H9 (cell line): ENCODE results near the gene EFCAB6. TPM values are rescaled to one million over a fixed set of nuclear protein-coding genes. Genes with fewer than 3 reads are reported as not detected.

ENCODE experiments used
- DNase-seq: peaks from one replicate; pipeline ENCODE4 v3.0.0-alpha.2; 2017
- H2AFZ ChIP-seq: one replicate; pipeline ENCODE4 v1.6.1; 2013; ENCODE audit warnings: mild to moderate bottlenecking, low read length, control low read depth, moderate library complexity
- H2AK5ac ChIP-seq: 2 replicates; pipeline ENCODE4 v1.6.1; 2013; ENCODE audit warnings: low read length, control low read depth, mixed read lengths; ENCODE audit not compliant: insufficient read length
- H2BK120ac ChIP-seq: one replicate; pipeline ENCODE4 v1.6.1; 2013; ENCODE audit warnings: low read depth, mild to moderate bottlenecking, low read length, control low read depth, inconsistent platforms; ENCODE audit not compliant: poor library complexity, severe bottlenecking
- H2BK12ac ChIP-seq: 2 replicates; pipeline ENCODE4 v1.6.1; 2013; ENCODE audit warnings: low read length, control low read depth, mixed read lengths, low read depth; ENCODE audit not compliant: insufficient read length
- H2BK15ac ChIP-seq: 2 replicates; pipeline ENCODE4 v1.6.1; 2013; ENCODE audit warnings: low read depth, low read length, control low read depth
- H2BK20ac ChIP-seq: one replicate; pipeline ENCODE4 v1.6.1; 2013; ENCODE audit warnings: low read depth, mild to moderate bottlenecking, low read length, control low read depth, inconsistent platforms; ENCODE audit not compliant: poor library complexity, severe bottlenecking
- H2BK5ac ChIP-seq: 2 replicates; pipeline ENCODE4 v1.6.1; 2013; ENCODE audit warnings: low read length, control low read depth, mixed read lengths; ENCODE audit not compliant: insufficient read length
- H3K14ac ChIP-seq: 2 replicates; pipeline ENCODE4 v1.6.1; 2013; ENCODE audit warnings: low read length, control low read depth; ENCODE audit not compliant: insufficient read depth
- H3K18ac ChIP-seq: 2 replicates; pipeline ENCODE4 v1.6.1; 2013; ENCODE audit warnings: low read depth, mild to moderate bottlenecking, mixed read lengths, low read length, control low read depth; ENCODE audit not compliant: insufficient read length
- H3K23ac ChIP-seq: 2 replicates; pipeline ENCODE4 v1.6.1; 2013; ENCODE audit warnings: low read length, control low read depth, mixed read lengths, low read depth; ENCODE audit not compliant: insufficient read length
- H3K23me2 ChIP-seq: 2 replicates; pipeline ENCODE4 v1.6.1; 2013; ENCODE audit warnings: low read depth, mild to moderate bottlenecking, mixed read lengths, low read length, control low read depth; ENCODE audit not compliant: insufficient read length, poor library complexity, severe bottlenecking
- H3K27ac ChIP-seq: 2 replicates; pipeline ENCODE4 v1.5.1; 2013; ENCODE audit warnings: low read length, control low read depth, mixed read lengths, low read depth; ENCODE audit not compliant: insufficient read length
- H3K27me3 ChIP-seq: 2 replicates; pipeline ENCODE4 v1.6.1; 2013; ENCODE audit warnings: low read length, control low read depth, inconsistent platforms; ENCODE audit not compliant: insufficient read depth
- H3K4ac ChIP-seq: 2 replicates; pipeline ENCODE4 v1.6.1; 2013; ENCODE audit warnings: low read depth, mild to moderate bottlenecking, control low read depth, inconsistent platforms, low read length, moderate library complexity
- H3K4me1 ChIP-seq: 2 replicates; pipeline ENCODE4 v1.6.1; 2013; ENCODE audit warnings: low read length, control low read depth, inconsistent platforms; ENCODE audit not compliant: insufficient read depth
- H3K4me2 ChIP-seq: 2 replicates; pipeline ENCODE4 v1.6.1; 2013; ENCODE audit warnings: low read length, control low read depth, mixed read lengths; ENCODE audit not compliant: insufficient read length, insufficient read depth
- H3K56ac ChIP-seq: 2 replicates; pipeline ENCODE4 v1.6.1; 2013; ENCODE audit warnings: low read depth, mild to moderate bottlenecking, mixed read lengths, low read length, control low read depth; ENCODE audit not compliant: insufficient read length
- H3K79me1 ChIP-seq: 2 replicates; pipeline ENCODE4 v1.6.1; 2013; ENCODE audit warnings: low read depth, mild to moderate bottlenecking, moderate library complexity, low read length, control low read depth, inconsistent platforms; ENCODE audit not compliant: insufficient read depth, poor library complexity, severe bottlenecking
- H3K79me2 ChIP-seq: 2 replicates; pipeline ENCODE4 v1.6.1; 2013; ENCODE audit warnings: low read length, control low read depth, inconsistent platforms; ENCODE audit not compliant: insufficient read depth
- H3K9ac ChIP-seq: 2 replicates; pipeline ENCODE4 v1.6.1; 2013; ENCODE audit warnings: low read length, control low read depth, mixed read lengths; ENCODE audit not compliant: insufficient read length; ENCODE audit errors: extremely low read depth
- H3K9me3 ChIP-seq: one replicate; pipeline ENCODE4 v1.6.1; 2013; ENCODE audit warnings: low read depth, low read length, inconsistent platforms; ENCODE audit not compliant: control insufficient read depth
- H3T11ph ChIP-seq: one replicate; pipeline ENCODE4 v1.6.1; 2013; ENCODE audit warnings: mild to moderate bottlenecking, low read length, control low read depth, inconsistent platforms
- H4K20me1 ChIP-seq: one replicate; pipeline ENCODE4 v1.6.1; 2013; ENCODE audit not compliant: control insufficient read depth, insufficient read length, insufficient read depth
- H4K5ac ChIP-seq: 2 replicates; pipeline ENCODE4 v1.6.1; 2013; ENCODE audit warnings: low read depth, mild to moderate bottlenecking, mixed read lengths, low read length, control low read depth; ENCODE audit not compliant: insufficient read length
- H4K8ac ChIP-seq: replicated peaks from 2 replicates; pipeline ENCODE4 v1.6.1; 2013; ENCODE audit warnings: low read length, control low read depth, mixed read lengths, low read depth; ENCODE audit not compliant: insufficient read length
- H4K91ac ChIP-seq: 2 replicates; pipeline ENCODE4 v1.6.1; 2013; ENCODE audit warnings: low read depth, mild to moderate bottlenecking, moderate library complexity, mixed read lengths, low read length, control low read depth; ENCODE audit not compliant: insufficient read length
- H3K27ac Mint-ChIP-seq, 3 experiments: 2 replicates in 2 of 3; 3 replicates in 1 of 3; pipeline ENCODE4 v1.8.0; 2020 to 2021; ENCODE audit warnings: mixed read lengths in 3 of 3, mild to moderate bottlenecking in 1 of 3, moderate library complexity in 1 of 3
- H3K27me3 Mint-ChIP-seq: 2 replicates; pipeline ENCODE4 v1.8.0; 2021; ENCODE audit warnings: low read depth, mild to moderate bottlenecking, moderate library complexity, mixed read lengths
- H3K36me3 Mint-ChIP-seq, 3 experiments: 2 replicates in 2 of 3; 3 replicates in 1 of 3; pipeline ENCODE4 v1.8.0; 2020 to 2021; ENCODE audit warnings: low read depth in 3 of 3, mixed read lengths in 3 of 3; ENCODE audit not compliant: insufficient read depth in 1 of 3
- H3K4me1 Mint-ChIP-seq, 2 experiments: 2 replicates each; pipeline ENCODE4 v1.8.0; 2020; ENCODE audit warnings: mixed read lengths in 2 of 2
- H3K4me3 Mint-ChIP-seq, 2 experiments: 2 replicates in 1 of 2; 3 replicates in 1 of 2; pipeline ENCODE4 v1.8.0; 2020 to 2021; ENCODE audit warnings: mild to moderate bottlenecking in 2 of 2, mixed read lengths in 2 of 2, moderate library complexity in 1 of 2
- H3K9me3 Mint-ChIP-seq, 2 experiments: 2 replicates in 1 of 2; 3 replicates in 1 of 2; pipeline ENCODE4 v1.8.0; 2020; ENCODE audit warnings: mild to moderate bottlenecking in 2 of 2, mixed read lengths in 2 of 2, moderate library complexity in 1 of 2
- CTCF ChIP-seq: fragments of 200-600 bp; sonication (generic); conservative IDR thresholded peaks from 3 replicates; pipeline ENCODE4 v1.8.0; 2021; ENCODE audit warnings: antibody characterized with exemption, mild to moderate bottlenecking
- WGBS: extraction: QIAGEN DNeasy Blood & Tissue Kit; methylation state at CpG from one replicate; pipeline ENCODE4 v1.1.7; 2013; ENCODE audit warnings: missing lambda C conversion rate, low lambda C conversion rate, mixed read lengths; ENCODE audit not compliant: insufficient read length; ENCODE audit errors: extremely low coverage; 5-methylcytosine and 5-hydroxymethylcytosine counted together
- total RNA-seq: library from RNA; stranded (reverse); gene quantifications from 2 replicates; pipeline ENCODE4 v1.2.1, GENCODE V29; 2021

The EFCAB6 gene
- total RNA-seq, 1 experiment from 2014 or later: 0.31 TPM

- Histone ChIP-seq H3K79me1 (no peaks in the 10 kb centered on the region), H2BK15ac (no peak overlapping the region), H4K8ac (no peak overlapping the region), H3T11ph (no peak overlapping the region), H3K18ac (no peak overlapping the region), H4K20me1 (no peaks in the 10 kb centered on the region), H3K27ac (no peak overlapping the region), H3K14ac (no peak overlapping the region), H3K4ac (no peak overlapping the region), H3K79me2 (no peaks in the 10 kb centered on the region), H3K9me3 (no peaks in the 10 kb centered on the region), H4K5ac (no peak overlapping the region), H2BK120ac (no peak overlapping the region), H3K27me3 (no peaks in the 10 kb centered on the region), H3K4me1 (no peaks in the 10 kb centered on the region), H2AFZ (no peak overlapping the region), H3K23me2 (no peaks in the 10 kb centered on the region), H3K4me2 (no peak overlapping the region), H2AK5ac (no peak overlapping the region), H4K91ac (no peak overlapping the region), H3K23ac (no peak overlapping the region), H2BK12ac (no peak overlapping the region), H3K56ac (no peak overlapping the region), H2BK5ac (no peak overlapping the region), H3K9ac (no peak overlapping the region), H2BK20ac (no peak overlapping the region)
- WGBS: no CpG with 5 or more reads among the region's 9 CpGs
- Mint-ChIP-seq H3K36me3 (no peaks in the 10 kb centered on the region), H3K9me3 (no peaks in the 10 kb centered on the region; a peak in 1 of 5 replicates), H3K27me3 (peaks cover 11% of the 10 kb centered on the region), H3K4me1 (no peaks in the 10 kb centered on the region; a peak in 1 of 4 replicates), H3K4me3 (no peak overlapping the region), H3K27ac (no peak overlapping the region)
- DNase-seq: no peak
- TF ChIP-seq CTCF: no peak
Observed at GRCh38 chr22:43734370-43735150, 77.5 kb downstream of the EFCAB6 start.
